GM21447 (cell line): Measurements from ENCODE around the gene BLOC1S3.

Experiments used
- ATAC-seq: cut with Tn5 transposase; IDR thresholded peaks from one replicate; pipeline ENCODE4 v1.9.1; 2021; ENCODE audit not compliant: unreplicated experiment

BLOC1S3 gene, protein sequence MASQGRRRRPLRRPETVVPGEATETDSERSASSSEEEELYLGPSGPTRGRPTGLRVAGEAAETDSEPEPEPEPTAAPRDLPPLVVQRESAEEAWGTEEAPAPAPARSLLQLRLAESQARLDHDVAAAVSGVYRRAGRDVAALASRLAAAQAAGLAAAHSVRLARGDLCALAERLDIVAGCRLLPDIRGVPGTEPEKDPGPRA

DNA sequence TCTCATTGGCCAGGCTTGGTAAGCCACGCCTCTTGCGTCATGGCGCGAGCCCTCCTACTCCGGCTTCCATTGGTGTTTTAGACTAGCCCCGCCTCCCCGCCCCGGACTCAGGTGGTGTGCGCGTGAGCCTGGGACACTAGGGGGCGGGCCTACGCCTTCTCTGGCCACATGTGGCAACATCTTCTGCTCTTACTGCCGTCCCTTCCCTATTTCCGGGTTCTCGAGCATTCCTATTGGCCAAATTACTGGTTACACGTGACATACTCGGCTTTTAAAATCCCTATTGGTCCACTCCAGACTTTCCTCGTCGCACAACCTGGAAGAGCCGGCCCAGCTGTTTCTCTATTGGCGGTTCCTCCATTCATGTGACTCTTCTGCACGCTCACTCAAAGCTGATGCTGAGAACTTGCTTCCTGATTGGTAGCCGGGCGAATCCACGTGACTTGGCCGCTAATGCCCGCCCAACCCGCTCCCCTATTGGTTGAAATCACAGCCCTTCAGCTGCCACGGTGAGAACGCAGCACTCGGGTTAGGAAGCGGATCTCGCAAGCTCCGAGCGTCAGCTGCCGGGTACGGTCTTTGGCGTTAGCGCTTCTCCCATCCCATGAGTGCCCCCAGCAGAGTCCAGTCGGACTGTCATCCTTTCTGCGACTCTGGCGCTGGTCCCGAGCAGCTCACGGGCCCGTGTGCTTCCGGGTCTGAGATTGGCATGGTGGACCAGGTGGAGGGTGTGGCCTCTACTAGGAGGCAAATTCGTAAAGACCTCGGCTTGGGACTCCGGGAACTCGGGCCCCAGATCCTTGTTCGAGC, at the start of gene BLOC1S3:
Gene BLOC1S3, plus strand, starts transcription at position 523 of the 810 bp plus-strand sequence. CDS start 513 bp downstream, outside the sequence.
- ATAC-seq = peak; percentile 76

DNA sequence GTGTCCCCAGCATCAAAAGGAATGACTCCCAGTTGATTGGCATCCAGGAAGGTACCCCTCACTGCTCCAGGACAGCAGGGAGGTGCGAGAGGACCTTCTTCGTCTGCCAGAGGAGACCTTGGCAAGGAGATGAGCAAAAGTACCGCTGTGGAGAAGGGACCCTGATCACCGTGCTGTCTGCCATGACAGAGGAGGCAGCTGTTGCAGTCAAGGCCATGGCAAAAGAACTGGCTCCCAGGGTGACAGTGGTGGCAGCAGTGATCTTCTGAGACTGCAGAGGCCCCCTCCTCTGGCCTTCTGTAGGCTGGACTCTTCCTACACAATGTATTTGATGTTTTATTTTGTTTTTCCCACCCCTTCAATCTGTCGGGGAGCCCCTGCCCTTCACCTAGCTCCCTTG, 49.8 kb upstream of the BLOC1S3 start:
- no peak for ATAC-seq

DNA sequence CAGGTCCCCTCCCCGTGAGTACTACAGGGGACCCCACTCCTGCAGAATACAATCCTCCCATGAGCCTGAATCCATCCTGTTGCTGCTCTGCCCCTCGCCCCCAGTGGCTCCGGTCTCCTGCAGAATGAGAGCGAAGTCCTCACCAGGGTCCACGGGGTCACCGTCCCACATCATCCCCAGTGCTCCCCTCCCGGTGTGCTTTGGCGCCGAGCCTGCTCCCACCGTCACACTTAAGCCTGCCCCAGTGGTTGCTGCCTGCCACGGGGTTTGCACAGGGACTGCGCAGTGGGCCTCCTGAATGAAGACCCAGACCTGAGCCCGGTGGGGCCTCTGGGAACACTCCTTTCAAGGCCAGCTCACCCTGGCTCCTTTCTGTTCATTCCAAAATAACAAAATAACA, 48.3 kb upstream of the BLOC1S3 start:
- ATAC-seq = no peak

DNA sequence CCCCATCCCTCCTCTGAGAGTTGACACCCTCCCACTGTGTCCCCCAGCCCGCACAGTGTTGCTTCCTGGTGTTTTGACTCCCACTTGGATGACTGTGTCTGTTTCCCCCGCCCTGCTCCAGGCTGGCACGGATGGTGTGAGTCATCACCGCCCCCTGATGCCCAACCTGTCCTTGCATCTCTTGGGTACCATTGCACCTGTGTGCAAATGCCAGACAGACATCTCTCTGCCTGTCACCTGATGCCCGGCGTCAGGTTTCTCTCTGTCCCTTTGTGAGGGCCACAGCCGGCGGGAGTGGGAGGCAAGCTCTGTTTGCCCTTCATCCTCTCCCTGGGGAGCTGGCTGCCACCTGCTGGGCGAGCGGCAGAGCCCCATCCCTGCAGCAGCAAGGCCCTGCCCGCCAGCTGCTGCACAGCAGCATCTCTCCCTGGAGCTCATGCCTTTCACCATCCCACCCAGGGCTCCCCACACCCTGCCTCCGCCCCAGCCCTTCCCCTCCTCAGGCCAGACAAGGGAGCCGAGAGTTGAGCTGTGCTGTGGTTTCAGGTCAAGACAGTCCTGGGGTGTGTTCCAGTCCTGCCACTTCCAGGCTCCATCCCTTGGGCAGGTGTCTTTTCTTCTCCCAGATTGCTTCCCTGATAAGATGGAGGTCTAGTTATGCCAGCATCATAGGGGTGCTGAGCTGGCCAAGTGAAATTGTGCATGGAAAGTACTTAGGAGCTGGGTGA, 47.5 kb upstream of the BLOC1S3 start:
- ATAC-seq = no peak

DNA sequence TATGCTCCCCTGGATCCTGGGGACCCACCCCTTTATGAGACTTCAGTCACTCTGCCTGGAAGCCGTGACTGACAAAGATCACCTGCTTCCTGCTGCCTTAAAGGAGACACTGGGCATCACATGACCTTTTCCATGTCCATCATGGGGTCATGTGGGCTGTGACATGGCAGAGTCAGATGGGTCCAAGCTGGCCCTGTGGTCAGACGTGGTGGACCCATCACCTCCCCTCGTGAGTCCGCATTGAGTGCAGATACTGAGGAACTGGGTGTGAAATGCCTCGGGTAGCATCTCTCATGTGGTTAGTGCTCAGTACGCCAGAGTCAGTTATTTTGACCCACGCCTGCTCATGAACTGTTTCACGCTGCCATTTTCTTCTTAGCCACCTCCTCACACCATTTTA, 44.9 kb upstream of the BLOC1S3 start:
- no peak for ATAC-seq

DNA sequence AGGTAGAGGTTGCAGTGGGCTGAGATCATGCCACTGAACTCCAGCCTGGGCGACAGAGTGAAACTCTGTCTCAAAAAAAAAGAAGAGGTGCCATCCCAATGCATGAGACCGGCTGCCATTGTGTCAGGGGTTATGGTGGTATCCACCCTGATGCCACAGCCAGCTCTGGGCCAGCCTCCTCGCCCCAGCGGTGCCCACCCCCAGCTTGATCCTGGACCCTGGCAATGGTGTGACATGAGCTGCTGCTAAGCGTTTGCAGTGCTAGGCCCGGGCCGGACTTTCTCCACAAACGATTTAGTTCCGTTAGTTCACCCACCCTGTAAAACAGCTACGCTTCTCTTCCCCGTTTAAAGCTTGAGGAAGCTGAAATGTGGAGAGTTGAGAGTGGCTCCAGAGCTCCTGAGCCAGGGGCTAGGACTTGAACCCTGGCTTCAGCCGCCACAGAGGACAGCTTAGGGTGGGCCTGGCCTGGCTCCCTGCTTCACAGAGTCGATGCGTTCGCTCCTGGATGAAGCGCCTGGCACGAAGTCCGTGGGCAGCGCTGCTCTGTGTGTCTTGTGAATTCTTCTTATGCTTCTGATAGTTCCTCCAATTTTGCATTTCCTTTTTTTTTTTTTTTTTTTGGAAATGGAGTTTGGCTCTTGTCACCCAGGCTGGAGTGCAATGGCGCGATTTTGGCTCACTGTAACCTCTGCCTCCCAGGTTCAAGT, 43.3 kb upstream of the BLOC1S3 start:
- no peak for ATAC-seq

DNA sequence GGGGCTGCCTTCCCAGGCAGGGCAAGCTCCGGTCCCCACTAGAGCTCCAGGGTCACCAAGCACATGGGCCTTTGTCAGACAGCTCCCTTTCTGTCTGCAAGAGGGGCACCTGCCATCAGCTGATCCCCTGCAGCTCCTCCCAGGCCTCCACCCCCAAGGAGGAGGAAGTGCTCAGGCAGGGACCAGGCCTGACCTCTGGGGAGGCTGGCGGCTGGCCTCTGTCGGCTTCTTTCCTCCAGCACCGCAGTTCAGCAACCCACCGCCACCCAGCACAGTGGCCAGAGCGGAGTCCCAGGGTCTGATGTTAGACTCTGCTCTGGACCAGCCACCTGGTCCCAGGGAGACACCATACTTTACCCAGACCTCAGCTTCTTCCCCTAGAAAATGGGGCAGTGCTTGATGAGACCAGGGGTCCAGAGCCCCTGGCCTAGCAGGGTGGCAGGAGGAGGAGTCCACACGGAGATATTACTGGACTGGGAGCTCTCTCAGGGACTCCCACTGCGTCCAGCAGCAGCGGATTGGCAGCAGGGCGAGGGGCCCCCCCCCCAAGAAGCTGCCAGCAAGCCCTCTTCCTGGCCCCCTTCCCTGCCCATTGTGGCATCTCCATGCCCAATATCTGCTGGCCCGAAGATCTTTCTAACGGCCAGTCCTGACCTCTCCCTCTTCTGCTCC, 41.9 kb upstream of the BLOC1S3 start:
- ATAC-seq = no peak

DNA sequence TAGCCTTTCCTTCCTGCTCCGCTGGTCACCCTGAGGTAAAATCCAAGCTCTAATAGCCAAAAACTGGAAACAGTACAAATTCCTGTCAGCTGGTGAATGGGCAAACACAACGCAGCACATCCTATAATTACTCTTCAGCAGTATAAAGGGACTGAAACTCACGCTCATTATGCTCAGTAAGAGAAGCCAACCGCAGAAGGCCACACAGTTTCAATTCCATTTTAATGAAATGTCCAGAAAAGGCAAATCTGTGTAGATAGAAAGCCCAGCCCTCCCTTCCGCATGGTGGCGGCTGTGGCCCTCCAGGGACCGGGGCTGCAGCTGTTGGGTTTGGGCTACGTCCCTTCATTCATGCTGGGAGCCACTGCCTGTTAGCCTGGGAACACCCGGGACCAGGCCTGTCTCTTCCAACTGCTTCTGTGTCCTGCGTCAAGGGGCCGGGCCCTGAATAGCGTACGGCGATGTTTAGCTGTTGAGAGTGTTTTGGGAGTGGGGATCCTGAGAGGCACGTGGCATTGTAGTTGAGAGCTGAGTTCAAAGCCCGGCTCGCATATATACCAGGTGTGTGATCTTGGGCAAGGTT, 41.3 kb upstream of the BLOC1S3 start:
- peak; percentile 81 for ATAC-seq

DNA sequence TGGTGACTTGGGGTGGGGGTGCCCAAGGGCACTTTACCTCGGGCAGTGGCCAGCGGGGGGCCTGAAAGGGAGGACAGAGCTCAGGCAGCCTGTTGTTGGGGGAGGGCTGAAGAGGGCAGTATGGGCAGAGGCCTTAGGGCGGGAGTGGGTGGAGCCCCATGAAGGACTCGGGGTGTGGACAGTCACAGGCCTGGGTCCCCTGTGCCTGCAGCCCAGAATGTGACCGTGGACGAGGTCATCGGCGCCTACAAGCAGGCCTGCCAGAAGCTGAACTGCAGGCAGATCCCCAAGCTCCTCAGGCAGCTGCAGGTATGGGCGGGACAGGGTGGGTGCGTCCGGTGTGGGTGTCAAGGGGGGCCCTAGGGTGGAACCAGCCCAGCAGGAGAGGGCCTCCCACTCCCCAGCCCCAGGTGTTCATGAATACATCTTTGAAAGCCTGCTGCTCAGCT, 40.3 kb upstream of the BLOC1S3 start:
- ATAC-seq = no peak

DNA sequence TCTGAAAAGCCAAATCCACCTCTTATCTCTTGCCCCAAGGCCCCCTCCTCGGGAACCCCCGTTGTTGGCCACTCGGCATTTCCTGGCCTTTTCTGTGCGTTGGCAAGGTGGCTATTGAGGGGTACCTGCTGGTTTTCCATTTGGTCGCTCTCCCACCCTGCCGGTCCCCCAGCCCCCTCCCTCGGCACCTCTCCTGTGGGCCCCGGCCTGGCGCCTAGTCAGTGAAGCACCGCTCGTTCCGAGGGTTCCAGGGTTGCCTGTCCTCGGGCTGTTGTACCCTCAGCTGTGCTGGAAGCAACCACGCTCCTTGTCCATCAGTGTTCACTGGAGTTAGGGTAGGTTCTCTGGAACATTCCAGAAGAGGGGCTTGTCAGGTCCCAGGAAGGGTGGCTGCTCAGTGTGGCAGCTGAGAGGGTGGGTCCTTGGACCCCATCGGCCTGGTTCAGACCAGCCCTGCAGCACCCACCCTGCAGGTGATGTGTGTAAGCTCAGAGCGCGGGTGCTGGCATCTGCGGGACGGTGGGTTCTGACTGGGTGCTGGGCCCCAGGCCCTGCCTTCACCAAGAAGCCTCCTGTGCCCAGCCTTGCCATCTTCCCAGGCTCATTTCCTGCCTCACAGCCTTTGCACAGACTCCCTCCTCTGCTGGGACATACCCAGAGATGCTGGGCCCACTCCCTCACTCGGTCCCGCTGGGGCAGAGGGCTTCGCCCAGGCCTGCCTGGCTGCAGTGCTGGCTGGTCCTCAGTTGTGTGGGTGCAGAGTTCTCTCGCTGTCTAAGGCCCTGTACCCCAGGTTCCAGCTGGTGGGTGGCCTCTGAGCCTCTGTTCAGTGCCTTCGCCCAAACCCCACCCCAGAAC, 39.1 kb upstream of the BLOC1S3 start:
- no peak for ATAC-seq

DNA sequence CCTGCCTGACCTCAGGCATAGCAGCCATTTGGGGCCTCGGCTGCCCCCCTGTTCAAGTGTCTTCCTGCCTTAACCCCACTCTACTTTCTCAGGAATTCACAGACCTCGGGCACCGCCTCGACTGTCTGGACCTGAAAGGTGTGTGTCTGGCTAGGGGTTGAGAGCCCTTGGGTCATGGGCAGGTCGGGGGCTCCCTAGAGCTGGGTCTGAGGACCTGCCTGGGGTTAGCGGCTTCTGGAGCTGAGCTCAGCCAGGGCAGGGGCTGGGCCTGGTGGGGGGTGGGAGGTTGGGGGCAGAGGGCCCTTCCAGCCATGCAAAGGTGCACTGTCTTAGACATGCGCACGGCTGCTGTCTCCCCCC, 38.5 kb upstream of the BLOC1S3 start:
- no peak for ATAC-seq

DNA sequence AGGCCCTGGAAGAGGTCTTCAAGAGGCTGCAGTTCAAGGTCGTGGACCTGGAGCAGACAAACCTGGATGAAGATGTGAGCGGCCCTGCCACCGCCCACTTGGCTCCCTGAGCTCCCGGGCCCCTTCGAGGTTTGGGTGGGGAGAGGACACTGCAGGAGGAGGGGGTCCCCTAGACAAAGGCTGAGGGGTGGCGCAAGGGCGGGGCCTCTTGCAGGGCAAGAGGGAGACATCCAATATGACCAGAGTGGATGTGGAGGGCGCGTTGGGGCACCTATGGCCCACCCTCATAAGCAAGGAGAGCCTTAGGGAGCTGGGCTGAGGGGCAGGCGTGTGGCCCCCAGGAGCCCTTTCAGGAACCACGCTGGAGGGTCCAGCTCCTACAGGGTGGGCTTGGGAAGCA, 38.1 kb upstream of the BLOC1S3 start:
- ATAC-seq = no peak

DNA sequence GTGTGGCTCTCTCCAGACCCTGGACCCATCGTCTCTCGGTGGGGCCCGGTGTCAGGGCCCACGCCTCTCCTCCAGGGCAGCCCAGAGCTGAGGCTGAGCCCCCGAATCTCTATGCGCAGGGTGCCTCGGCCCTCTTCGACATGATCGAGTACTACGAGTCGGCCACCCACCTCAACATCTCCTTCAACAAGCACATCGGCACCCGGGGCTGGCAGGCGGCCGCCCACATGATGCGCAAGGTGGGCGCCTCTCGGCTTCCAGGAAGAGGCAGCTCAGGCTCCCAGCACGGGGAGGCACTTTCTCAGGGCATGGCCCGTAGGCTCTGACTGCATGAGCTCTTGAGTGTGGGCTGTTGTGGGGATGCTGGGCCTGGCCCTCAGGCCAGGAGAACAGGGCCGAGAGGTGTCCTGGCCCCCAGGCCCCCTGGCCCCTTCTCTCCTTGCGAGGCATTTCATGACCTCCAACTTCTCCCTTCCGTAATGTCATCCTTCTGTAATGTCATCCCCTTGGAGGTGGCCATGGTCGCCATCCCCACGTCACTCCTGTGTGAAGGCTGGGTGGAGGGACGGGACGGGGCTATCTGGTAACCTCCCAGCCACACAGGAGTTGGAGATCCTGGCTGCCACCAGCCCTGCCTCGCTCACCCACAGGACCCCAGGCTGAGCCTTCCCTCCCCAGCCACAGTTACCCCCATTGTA, 37.2 kb upstream of the BLOC1S3 start:
- ATAC-seq = no peak

DNA sequence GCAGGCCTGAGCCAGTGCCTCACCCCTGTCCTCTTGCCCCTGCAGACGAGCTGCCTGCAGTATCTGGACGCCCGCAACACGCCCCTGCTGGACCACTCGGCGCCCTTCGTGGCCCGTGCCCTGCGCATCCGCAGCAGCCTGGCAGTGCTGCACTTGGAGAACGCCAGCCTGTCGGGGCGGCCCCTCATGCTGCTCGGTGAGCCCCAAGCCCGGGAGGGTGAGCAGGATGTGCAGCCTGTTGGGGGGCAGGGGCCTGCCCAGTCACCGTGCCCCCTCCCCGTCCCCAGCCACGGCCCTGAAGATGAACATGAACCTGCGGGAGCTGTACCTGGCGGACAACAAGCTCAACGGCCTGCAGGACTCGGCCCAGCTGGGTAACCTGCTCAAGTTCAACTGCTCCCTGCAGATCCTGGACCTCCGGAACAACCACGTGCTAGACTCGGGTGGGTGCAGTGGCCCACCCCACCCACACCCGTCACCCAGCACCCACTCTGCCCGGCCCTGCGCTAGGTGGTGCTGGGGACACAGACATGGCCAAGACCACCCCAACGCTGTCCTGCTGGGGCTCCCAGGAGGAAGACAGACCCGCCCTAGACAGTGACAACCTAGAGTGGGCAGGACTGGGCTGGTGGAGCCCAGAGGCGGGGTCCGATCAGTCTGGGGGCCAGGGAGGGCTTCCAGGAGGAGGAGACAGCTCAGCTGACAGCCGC, 36.4 kb upstream of the BLOC1S3 start:
- ATAC-seq = no peak

DNA sequence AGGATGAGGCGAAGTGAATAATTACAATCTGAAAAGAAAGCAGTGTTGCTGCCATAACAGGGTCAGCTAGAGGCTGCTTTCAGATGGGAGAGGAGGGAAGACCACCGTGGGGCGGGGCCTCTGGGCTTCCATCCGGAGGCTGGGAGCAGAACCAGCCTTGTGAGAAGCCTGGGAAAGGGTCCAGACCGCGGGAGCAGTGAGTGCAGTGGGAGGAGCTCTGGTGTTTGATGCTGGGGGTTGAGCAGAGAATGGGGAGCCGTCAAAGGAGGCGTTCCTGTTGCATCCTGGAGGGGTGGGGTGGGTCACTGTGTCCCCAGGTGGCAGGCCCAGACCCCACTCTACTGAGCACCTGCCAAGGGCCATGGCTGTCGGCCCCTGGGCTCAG, 35.9 kb upstream of the BLOC1S3 start:
- no peak for ATAC-seq

DNA sequence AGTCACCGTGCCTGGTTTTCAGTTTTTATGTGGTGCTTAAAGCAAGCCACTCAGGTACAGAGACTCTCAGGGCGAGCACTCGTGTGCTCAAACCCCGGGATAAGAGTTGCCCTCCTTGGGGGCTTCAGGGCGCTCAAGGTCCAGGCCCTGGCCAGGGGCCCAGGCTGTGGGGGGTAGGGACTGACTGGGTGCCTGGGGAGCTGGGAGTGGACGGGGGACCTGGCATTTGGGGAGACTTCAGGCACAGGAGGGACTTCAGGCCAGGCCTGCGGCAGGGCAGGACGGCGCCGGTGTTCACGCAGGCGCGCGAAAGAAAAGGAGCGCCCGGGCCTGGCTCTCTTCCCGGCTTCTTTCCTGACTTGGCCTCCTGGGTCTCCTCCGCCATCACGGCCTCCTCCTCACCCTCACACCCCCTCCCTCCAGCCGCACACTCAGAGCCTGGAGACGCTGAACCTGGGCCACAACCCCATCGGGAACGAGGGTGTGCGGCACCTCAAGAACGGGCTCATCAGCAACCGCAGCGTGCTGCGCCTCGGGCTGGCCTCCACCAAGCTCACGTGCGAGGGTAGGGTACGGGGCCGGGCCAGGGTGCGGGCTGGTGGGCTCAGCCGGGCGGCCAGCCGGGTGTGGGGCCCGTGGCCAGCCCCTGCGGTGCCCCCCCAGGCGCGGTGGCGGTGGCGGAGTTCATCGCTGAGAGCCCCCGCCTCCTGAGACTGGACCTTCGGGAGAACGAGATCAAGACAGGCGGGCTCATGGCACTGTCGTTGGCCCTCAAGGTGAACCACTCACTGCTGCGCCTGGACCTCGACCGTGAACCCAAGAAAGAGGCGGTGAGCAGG, 33.9 kb upstream of the BLOC1S3 start:
- ATAC-seq = no peak
